Caco-2 (cell line): ENCODE measurements around the gene RFPL3. TPM values are rescaled to one million over a fixed set of nuclear protein-coding genes. Genes with fewer than 3 reads are reported as not detected.

Experiments used
- BruUV-seq: library from RNA; stranded (reverse); fragments of 400-500 nt; replicated peaks from 2 replicates; lab custom pipeline; 2021; lab: Mats Ljungman, UMichigan
- CTCF ChIA-PET: fragments of 300-600 bp; sonication (Branson Sonifier 250); formaldehyde crosslinking; loops from one replicate; lab custom pipeline; 2022; ENCODE audit warnings: antibody characterized with exemption; lab: Charles Lee
- POLR2A ChIA-PET: fragments of 300-600 bp; sonication (Branson Sonifier 250); formaldehyde crosslinking; loops from one replicate; lab custom pipeline; 2022; ENCODE audit warnings: antibody characterized with exemption; lab: Charles Lee
- DNase-seq, 2 experiments: peaks; one replicate each; pipeline versions ENCODE4 v3.0.0 to v3.0.0-alpha.2; 2020 to 2022
- H3K27me3 ChIP-seq: replicated peaks from 2 replicates; pipeline ENCODE4 v1.6.0; 2011; ENCODE audit warnings: low read length; ENCODE audit not compliant: control insufficient read depth, insufficient read depth
- H3K36me3 ChIP-seq: 2 replicates; pipeline ENCODE4 v1.5.1; 2011; ENCODE audit warnings: low read length; ENCODE audit not compliant: control insufficient read depth, insufficient read depth
- H3K4me1 ChIP-seq: fragments of 250-450 bp; sonication (Bioruptor Pico); 2 replicates; pipeline ENCODE4 v1.5.1; 2020; ENCODE audit warnings: mild to moderate bottlenecking
- H3K4me3 ChIP-seq: 2 replicates; pipeline ENCODE4 v1.5.1; 2011; ENCODE audit warnings: low read depth, mild to moderate bottlenecking, control low read depth, low read length
- H3K9me3 ChIP-seq: fragments of 250-450 bp; sonication (Bioruptor Pico); 2 replicates; pipeline ENCODE4 v1.5.1; 2020; ENCODE audit warnings: mild to moderate bottlenecking, moderate library complexity
- H3K27ac Mint-ChIP-seq: one replicate; pipeline ENCODE4 v1.8.0; 2022; ENCODE audit warnings: mixed read lengths; ENCODE audit not compliant: unreplicated experiment
- H3K27me3 Mint-ChIP-seq: one replicate; pipeline ENCODE4 v1.8.0; 2022; ENCODE audit warnings: mixed read lengths; ENCODE audit not compliant: insufficient read depth, unreplicated experiment
- H3K36me3 Mint-ChIP-seq: one replicate; pipeline ENCODE4 v1.8.0; 2022; ENCODE audit warnings: mild to moderate bottlenecking, mixed read lengths; ENCODE audit not compliant: insufficient read depth, unreplicated experiment
- H3K4me1 Mint-ChIP-seq: one replicate; pipeline ENCODE4 v1.8.0; 2022; ENCODE audit warnings: low read depth, mixed read lengths; ENCODE audit not compliant: unreplicated experiment
- H3K4me3 Mint-ChIP-seq: one replicate; pipeline ENCODE4 v1.8.0; 2022; ENCODE audit warnings: mild to moderate bottlenecking, moderate library complexity, mixed read lengths; ENCODE audit not compliant: unreplicated experiment
- H3K9me3 Mint-ChIP-seq: one replicate; pipeline ENCODE4 v1.8.0; 2022; ENCODE audit warnings: mixed read lengths; ENCODE audit not compliant: unreplicated experiment
- intact Hi-C: fragments of 100-400 bp; cut with micrococcal nuclease; formaldehyde crosslinking; loops from one replicate; pipeline ENCODE4 v1.10.0; 2022; ENCODE audit not compliant: unreplicated experiment
- total RNA-seq: library from RNA; stranded (reverse); gene quantifications from 2 replicates; pipeline ENCODE4 v1.2.3, GENCODE V29; 2022
- TF ChIP-seq, protein P1 (sequence below), 2 experiments: fragments of 200-600 bp in 1 of 2; IDR thresholded peaks; 1 replicate in 1 of 2; 2 replicates in 1 of 2; pipeline versions ENCODE4 v1.5.1 to v1.8.0; 2011 to 2022; ENCODE audit warnings: antibody characterized with exemption in 1 of 2, control low read depth in 1 of 2, inconsistent platforms in 1 of 2, low read depth in 1 of 2, low read length in 1 of 2, mild to moderate bottlenecking in 1 of 2, moderate library complexity in 1 of 2; ENCODE audit not compliant: insufficient read depth in 1 of 2, severe bottlenecking in 1 of 2, unreplicated experiment in 1 of 2

The RFPL3 gene
- total RNA-seq, 1 experiment from 2014 or later, result not detected

DNA sequence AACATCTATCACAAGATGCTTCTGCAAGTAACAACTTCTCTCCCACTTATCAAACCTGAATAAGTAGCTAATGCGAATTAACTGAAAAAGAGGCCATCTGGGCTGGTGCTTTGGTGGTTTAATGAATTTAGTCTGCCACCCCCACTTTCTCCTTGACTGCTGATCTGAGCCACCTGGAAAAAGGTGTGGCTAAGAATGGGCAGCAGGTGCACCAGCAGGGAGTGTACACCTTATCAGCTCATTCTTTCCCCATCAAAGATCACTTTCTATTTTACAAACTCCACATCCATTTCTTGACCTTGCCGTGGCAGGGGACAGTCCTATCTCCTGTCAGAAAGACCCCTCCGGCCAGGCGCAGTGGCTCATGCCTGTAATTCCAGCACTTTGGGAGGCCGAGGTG lies 6.5 kb downstream of the RFPL3 start:
- no peak for DNase-seq
- no peaks in the 10 kb centered on the region for H3K4me1 ChIP-seq
- ChIA-PET POLR2A (no interaction called here), CTCF (no interaction called here)
- Mint-ChIP-seq H3K36me3 (no peaks in the 10 kb centered on the region), H3K4me3 (no peak overlapping the region), H3K27me3 (peaks cover 32% of the 10 kb centered on the region), H3K4me1 (no peaks in the 10 kb centered on the region), H3K27ac (no peak overlapping the region), H3K9me3 (no peaks in the 10 kb centered on the region)
- intact Hi-C loops, result no loop called here
- H3K4me3 ChIP-seq, result no peak overlapping the region
- H3K36me3 ChIP-seq, result no peaks in the 10 kb centered on the region
- no peaks in the 10 kb centered on the region for H3K9me3 ChIP-seq
- BruUV-seq, result no TSS peak
- H3K27me3 ChIP-seq, result no peaks in the 10 kb centered on the region; the same call in 1 of the 2 replicates
- TF ChIP-seq, protein P1, sequence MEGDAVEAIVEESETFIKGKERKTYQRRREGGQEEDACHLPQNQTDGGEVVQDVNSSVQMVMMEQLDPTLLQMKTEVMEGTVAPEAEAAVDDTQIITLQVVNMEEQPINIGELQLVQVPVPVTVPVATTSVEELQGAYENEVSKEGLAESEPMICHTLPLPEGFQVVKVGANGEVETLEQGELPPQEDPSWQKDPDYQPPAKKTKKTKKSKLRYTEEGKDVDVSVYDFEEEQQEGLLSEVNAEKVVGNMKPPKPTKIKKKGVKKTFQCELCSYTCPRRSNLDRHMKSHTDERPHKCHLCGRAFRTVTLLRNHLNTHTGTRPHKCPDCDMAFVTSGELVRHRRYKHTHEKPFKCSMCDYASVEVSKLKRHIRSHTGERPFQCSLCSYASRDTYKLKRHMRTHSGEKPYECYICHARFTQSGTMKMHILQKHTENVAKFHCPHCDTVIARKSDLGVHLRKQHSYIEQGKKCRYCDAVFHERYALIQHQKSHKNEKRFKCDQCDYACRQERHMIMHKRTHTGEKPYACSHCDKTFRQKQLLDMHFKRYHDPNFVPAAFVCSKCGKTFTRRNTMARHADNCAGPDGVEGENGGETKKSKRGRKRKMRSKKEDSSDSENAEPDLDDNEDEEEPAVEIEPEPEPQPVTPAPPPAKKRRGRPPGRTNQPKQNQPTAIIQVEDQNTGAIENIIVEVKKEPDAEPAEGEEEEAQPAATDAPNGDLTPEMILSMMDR (IDR thresholded peaks at IDR 0.05; ENCODE audit: insufficient read depth in 1 of 2, low read depth in 1 of 2, low read length in 1 of 2, severe bottlenecking in 1 of 2, unreplicated experiment in 1 of 2), result no peak

DNA sequence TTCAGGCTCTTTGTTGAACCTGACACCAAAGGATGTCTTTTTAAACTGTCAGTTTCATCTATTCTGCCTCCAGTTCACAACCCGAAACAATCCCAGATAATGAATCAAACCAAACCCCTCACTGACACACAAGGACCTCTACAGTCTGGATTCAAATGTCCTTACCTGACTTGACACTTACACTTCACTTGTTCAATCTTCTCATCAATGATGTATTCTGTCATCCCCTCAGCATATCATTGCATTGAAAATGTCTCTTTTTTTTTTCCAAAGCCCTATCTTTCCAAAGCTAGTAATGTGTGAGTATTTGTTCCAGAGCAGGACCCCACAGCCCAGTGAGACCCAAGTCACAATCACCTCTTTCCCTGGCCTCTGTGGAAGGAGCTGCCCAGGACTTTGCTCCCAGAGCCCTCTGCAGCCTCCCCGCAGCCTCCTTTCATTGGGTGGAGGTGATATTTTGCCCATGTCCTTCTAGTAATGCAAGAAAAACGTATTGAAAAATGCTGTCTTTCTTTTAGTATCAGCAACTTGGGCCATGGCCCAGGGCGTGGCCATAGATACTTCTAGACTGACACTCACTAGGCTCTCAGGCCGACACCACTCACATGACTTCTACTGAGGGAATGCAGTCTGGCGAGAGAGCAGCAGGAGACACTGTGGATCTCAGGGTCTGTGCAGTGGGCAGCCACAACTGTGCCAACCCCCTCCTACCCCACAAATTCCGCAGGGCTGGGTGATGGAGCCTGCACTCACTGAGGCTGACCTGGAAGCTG lies 18.2 kb downstream of the RFPL3 start:
- H3K36me3 ChIP-seq, result no peaks in the 10 kb centered on the region
- H3K4me1 ChIP-seq, result no peaks in the 10 kb centered on the region
- intact Hi-C loops, result no loop called here
- Mint-ChIP-seq H3K4me3 (no peak overlapping the region), H3K27ac (no peak overlapping the region), H3K4me1 (no peaks in the 10 kb centered on the region), H3K27me3 (peaks cover 15% of the 10 kb centered on the region), H3K9me3 (no peaks in the 10 kb centered on the region), H3K36me3 (peaks cover 5% of the 10 kb centered on the region)
- H3K4me3 ChIP-seq, result no peak overlapping the region
- DNase-seq, result no peak
- H3K9me3 ChIP-seq, result no peaks in the 10 kb centered on the region
- ChIA-PET POLR2A (no interaction called here), CTCF (no interaction called here)
- TF ChIP-seq, protein P1 (IDR thresholded peaks at IDR 0.05; ENCODE audit: insufficient read depth in 1 of 2, low read depth in 1 of 2, low read length in 1 of 2, severe bottlenecking in 1 of 2, unreplicated experiment in 1 of 2), result no peak
- no peaks in the 10 kb centered on the region for H3K27me3 ChIP-seq
- BruUV-seq, result no TSS peak

GRCh38 chr22:32376681-32377080 lies 19.0 kb downstream of the RFPL3 start:
- BruUV-seq, result no TSS peak
- peaks cover 5% of the 10 kb centered on the region for H3K36me3 Mint-ChIP-seq
- H3K36me3 ChIP-seq, result no peaks in the 10 kb centered on the region
- ChIA-PET CTCF (no interaction called here), POLR2A (no interaction called here)
- no peak overlapping the region for H3K27ac Mint-ChIP-seq
- no peak overlapping the region for H3K4me3 Mint-ChIP-seq
- no peaks in the 10 kb centered on the region for H3K9me3 ChIP-seq
- peaks cover 15% of the 10 kb centered on the region for H3K27me3 Mint-ChIP-seq
- H3K9me3 Mint-ChIP-seq, result no peaks in the 10 kb centered on the region
- DNase-seq, result no peak
- no peak overlapping the region for H3K4me3 ChIP-seq
- TF ChIP-seq, protein P1 (IDR thresholded peaks at IDR 0.05; ENCODE audit: insufficient read depth in 1 of 2, low read depth in 1 of 2, low read length in 1 of 2, severe bottlenecking in 1 of 2, unreplicated experiment in 1 of 2), result no peak
- H3K27me3 ChIP-seq, result no peaks in the 10 kb centered on the region
- H3K4me1 Mint-ChIP-seq, result no peaks in the 10 kb centered on the region
- no peaks in the 10 kb centered on the region for H3K4me1 ChIP-seq
- intact Hi-C loops, result no loop called here
